HG03060 (cell line): ENCODE data around the gene MSRB3.

Experiments used
- ATAC-seq: cut with Tn5 transposase; IDR thresholded peaks from one replicate; pipeline ENCODE4 v1.9.1; 2021; ENCODE audit warnings: low read depth, moderate number of reproducible peaks; ENCODE audit not compliant: unreplicated experiment

MSRB3 gene

DNA sequence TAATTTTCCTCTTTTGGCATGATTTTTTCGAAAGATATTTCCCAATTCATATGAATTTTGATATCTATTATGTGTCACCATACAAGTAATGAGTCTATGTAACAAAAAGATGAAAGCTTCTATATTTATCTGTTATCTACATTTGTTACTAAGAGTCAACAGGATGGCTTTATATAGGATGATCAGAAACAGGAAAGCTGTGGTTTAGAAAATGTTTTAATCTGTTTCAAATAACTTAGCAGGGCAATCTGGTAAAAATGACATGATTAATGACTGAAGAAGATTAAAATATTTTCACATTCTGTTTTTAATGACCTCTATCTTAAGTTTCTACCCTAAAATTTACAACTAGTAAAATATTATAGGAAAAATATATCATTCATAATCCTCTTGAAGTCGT lies 105.8 kb downstream of the MSRB3 start:
- no peak for ATAC-seq

DNA sequence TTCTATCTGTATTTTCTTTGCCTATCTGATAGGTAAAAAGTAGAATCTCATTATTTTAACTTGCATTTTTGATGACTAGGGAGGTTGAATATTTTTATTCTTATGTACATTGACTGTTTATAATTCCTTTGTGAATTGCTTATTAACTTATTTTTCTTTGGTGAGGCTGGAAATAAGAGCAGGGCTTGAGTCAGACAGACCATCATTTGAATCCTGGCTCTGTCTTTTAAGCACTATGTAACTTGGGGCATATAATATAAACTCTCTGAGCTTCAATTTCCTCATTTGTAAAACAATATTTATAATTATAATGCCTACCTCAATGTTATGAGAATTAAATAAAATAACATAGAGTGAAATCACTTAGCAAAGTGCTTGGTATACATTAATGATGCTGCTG lies 108.9 kb downstream of the MSRB3 start:
- ATAC-seq, result no peak

DNA sequence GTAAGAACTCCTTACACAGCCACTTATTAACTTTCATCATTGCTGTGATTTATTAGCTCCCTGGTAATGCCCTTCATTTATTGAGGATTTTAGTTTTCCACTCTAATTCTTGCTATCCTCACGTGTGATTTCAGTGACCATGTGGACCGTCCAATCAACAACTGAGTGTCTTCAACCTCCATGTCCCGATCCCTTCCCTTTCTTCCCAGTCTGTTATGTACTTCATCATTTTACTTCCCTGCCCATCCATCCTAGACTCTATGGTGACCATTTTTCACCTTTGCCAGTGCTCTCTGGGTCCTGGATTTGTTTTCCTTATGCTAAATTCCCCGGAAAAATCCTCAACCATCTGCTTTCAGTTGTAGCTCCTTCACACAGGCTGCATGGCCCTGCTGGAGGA lies 111.0 kb downstream of the MSRB3 start:
- ATAC-seq, result no peak

DNA sequence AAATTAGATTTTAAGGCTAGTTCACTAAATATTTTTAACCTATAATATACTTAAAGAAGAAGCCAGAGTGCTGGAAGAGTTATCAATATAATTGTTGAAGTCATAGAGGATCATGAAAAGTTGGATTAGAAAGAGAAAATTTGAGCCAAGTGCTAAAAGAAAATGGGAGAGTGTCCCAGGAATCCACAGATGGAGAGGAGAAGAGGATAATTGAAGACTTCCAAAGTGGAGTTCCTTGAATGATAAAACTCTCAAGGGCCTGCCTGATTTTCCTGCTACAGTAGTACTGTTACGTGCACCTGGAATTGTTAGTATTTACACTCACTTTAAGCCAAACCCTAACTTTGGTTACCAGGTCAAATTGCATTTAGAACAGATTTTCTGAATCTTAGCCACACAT lies 113.2 kb downstream of the MSRB3 start:
- ATAC-seq, result no peak

DNA sequence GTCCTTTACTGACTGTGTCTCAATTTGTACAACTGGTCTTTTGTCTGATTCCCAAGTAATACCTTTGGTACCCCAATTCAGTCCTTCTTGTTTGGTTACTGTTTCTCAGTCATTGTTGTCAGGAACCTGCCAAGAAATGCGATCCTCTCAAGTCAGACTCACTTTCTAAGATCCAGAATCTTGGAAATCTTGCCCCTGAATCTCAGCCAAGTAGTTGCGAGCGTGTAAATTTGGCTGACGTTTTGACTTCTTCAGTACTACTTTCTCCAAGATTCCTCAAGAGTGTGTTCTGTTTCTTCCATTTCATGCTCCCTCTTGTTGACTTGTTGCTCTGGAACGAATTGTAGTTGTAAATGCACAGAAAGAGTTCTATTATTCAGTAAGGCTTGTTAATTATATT lies 114.0 kb downstream of the MSRB3 start:
- ATAC-seq, result no peak

DNA sequence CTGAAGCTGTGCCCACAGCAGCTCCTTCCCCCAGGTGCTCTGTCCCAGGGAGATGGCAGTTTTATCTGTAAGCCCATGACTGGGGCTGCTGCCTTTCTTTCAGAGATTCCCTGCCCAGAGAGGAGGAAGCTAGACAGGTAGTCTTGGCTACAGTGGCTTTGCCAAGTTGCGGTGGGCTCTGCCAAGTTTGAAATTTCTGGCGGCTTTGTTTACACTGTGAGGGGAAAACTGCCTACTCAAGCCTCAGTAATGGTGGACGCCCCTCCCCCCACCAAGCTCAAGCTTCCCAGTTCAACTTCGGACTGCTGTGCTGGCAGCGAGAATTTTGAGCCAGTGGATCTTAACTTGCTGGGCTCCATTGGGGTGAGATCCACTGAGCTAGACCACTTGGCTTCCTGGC lies 124.7 kb downstream of the MSRB3 start:
- no peak for ATAC-seq

DNA sequence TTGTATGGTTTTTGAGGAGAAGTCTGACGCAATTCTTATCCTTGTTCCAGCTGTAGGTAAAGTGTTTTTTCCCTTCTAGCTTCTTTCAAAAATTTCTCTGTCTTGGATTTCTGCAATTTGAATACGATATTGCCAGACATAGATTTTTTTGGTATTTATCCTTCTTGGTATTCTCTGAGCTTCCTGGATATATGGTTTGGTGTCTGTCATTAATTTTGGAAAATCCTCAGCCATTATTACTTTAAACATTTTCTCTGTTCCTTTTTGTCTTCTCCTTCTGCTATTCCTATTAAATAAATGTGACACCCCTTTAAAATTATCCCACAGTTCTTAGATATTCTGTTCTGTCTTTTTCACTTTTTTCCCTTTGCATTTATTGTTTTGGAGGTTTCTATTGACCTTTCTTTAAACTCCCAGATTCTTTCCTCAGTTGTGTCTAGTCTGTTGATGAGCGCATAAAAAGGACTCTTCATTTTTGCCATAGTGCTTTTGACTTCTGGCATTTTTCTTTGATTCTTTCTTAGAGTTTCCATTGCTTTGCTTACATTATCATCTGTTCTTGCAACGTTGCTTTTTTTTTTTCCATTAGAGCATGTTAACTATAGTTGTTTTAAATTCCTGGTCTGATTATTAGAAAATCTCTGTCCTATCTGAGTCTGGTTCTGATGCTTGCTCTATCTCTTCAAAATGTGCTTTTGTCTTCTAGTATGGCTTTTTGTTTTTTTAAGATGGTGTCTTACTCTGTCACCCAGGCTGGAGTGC lies 129.1 kb downstream of the MSRB3 start:
- ATAC-seq, result no peak

DNA sequence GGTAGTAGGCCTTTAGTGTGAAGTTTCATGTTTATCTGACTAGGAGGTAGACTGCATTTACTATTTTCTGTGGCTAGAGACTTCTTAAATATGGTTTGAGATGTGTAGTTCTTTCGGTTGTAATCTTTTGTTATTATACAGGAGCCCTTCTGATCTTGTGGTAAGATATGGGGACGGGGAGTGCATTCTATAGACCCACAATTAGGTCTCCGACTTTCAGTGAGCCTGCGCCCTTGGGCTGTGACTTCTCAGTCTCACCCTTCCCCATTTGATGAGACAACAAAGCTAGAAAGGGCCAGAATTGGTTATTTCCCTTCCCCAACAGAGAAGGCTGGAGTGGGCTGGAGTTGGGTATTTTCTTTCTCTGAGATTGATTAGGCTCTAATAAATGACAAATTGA lies 130.0 kb downstream of the MSRB3 start:
- no peak for ATAC-seq

DNA sequence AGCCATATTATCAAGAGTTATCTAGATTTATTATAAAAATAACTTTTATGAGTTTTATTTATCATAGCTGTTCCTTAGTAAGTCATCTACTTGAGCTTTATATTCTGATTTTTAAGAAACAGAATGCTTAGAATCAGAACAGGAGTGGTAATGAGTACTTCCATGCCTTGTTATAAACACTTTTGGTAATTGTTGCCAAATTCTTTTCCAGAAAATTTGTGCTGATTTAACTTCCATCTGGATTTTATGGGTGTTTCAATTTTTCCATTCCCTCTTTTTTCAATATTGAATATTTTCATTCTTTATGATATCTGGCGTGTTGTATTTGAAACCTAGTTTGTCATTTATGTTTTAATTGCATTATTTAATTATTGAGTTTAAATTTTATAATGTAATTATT lies 131.2 kb downstream of the MSRB3 start:
- no peak for ATAC-seq

DNA sequence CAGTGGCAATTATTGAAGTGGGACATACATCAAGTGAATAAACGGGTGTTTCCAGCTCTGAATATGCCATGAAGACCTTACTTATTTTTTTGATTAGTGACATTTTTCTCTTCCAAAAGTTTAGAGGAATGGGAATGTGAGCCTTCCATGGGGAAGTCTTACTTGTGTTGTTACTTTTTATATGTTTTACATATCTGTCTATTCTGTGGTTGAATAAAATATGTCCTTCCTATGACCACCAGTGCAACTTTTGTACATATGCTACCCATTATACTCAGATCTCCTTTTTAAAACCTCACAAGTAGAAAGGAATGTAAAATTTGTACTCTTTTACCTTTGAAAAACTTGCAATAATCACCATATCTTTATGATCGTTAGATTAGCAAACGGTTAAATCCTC lies 132.7 kb downstream of the MSRB3 start:
- no peak for ATAC-seq

DNA sequence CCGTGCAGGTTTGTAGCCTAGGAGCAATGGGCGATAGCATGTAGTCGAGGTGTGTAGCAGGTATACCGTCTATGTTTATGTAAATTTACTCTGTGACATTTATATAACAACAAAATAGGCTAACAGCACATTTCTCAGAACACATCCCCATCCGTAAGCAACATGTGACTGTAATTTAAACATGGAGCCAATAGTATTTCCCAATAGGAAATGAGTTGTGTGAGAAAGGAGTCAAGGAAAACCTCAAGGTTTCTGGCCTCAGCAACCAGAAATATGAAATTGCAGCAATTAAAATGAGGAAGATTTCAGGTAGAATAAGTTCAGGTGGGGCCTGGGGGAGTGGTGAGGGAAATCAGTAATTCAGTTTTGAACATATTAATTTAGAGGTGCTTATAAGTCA lies 136.0 kb downstream of the MSRB3 start:
- no peak for ATAC-seq

DNA sequence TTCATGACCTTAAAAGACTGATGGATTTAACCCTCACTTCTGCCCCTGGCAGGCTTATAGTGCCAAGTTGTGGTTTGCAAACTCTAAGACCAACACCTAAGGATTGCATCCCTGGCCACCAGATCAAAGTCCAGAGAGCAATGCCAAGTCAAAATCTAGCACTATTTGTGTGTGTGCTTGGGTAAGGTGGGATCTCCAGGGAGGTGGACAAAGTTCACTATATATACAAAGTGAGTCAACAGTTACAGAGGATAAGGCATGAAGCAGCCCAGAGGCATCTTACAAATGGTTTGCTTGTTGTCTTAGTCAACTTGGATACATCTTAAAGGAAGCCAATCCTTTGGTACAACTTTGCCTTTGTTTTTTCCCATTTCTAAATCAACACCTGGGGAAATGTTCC lies 137.3 kb downstream of the MSRB3 start:
- no peak for ATAC-seq

DNA sequence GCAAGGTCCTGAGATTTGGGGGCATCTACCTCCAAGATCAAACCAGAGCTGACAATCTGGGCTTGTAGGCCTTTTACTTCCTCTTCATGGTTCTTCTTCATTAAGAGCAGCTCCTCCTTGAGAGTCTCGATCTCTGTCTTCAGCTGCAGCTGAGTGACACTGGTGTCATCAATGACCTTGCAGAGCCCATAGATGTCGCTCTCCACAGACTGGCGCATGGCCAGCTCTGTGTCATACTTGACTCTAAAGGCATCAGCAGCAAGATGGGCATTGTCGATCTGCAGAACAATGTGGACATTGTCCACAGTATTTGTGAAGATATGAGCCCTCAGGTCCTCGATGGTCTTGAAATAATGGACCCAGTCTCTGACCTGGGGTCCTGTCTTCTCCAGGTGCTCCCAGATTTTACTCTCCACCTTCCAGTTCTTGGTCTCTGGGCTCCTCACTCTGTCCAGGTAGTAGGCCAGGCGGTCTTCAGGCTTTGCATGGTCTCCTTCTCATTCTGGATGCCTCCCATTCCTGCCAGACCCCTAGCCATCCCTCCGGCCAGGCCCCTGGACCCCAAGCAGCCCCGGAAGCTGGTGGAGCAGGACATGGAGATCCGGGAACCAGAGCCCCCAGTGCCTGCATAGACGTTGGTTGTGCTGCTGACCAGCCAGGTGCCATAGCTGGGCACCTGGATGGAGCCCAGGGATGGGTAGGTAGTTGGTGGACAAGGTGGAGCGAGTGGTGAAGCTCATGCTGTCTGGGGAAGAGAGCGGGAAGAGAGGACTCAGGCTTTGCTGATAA lies 141.0 kb downstream of the MSRB3 start:
- no peak for ATAC-seq

DNA sequence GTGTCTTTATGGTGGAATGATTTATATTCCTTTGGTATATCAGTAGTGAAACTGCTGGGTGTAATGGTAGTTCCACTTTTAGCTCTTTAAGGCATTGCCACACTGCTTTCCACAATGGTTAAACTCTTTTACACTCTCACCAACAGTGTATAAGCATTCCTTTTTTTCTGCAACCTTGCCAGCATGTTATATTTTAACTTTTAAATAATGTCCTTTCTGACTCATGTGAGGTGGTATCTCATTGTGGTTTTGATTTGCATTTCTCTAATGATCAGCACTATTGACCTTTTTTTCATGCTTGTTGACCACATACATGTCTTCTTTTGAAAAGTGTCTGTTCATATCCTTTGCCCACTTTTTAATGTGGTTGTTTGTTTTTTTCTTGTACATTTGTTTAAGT lies 142.5 kb downstream of the MSRB3 start:
- no peak for ATAC-seq

DNA sequence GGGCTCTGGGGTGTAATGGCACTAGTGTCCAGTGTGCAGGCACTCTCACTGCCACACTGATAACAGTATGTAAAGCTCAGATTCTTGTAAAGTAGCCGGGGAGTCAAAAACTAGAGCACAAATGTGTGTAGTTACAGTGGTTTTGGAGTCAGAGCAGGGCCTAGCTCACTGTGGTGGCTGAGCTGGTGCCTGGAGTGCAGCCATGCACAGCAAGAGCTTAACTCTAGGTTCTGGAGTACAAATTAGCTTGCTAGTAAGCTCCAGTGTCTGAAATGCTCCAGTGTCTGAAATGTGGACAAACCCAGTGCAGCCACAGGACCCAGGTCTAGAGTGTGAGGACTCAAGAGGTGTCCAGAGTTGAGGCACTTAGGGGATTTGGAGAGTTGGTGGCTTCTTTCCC lies 149.2 kb downstream of the MSRB3 start:
- ATAC-seq, result no peak

DNA sequence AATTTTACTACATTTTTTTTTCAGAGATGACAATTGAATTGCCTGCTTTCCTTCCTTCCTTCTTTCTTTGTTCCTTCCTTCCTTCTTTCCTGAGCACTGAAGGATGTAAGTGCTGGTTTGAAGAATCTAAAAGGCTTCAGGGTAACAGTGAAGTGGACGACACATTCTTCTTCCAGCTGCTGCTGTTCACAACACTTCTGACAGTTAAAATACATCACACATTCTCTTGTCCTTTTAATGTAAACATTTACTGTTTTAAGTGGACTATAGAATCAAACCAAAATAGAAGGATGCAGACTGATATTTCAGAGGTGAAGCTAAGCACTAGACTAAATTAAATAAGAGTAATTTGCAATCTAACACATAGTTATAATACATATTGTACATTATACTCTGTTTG lies 151.5 kb downstream of the MSRB3 start:
- no peak for ATAC-seq

DNA sequence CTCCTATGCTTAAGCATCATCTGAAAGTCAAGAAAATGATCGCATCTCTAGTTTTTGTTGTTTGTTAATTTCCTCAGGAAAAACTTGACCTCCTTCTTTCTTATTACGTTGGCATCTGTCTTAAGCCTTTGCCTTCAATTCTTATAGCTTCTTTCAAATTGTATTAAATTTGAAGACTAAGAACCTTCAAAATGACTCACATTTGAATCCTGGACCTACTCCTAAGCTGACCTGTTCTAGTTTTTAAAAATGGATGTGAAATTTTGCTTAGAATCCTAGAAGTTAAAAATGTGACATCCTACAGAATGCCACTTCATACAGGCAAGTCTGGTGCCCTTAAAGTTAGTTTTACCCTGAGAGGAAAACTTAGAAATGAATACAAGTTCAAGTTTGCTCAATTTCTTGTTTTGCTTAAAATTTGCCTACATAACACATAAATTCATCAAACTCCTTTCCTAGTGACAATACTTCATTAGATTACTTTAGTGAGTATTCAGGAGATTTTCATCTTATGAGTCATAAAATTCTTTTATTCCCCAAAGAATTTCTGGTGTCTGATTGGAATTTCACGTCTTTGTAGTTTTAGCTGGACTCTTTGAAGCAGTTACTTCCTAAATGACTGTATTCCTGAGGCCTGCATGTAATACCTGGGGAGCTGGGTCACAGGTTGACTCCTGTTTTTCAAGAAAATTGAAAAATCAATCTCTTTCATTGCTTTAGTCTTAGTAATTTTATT lies 152.3 kb downstream of the MSRB3 start:
- ATAC-seq, result no peak

DNA sequence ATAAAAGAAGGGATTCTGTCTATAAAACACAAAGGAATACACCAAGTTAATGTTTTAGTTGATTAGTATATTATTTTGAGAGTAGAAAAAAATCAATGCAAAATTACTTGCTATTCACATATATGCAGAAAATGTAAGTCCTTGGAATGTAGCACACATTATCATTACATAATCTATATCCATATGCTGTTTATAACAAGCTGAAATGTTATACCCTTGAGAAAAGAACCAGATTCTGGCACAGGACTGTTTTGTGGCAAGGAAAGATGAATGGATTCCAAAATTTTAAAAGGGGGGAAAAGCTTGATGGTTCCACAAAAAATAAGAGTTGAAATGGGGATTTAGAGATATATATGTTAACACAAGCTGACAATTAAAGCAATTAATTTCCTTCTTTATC lies 153.6 kb downstream of the MSRB3 start:
- ATAC-seq, result no peak

DNA sequence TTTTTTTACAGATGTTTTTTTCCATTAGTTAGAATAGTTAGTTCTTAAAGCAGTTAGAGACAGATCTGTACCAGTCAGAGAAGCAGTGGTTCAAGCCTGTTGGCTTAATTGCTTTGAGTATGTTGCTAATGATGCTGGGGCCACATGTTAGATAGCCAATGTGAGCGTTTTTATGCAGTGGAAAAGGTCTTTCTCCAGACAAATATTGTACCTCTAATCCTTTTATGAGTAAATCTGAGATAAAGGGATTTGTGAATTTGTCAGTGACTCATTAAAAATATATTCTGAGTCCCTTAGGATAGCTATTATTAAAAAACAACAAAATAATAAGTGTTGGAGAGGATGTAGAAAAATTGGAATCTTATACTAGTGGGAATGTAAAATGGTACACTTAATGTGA lies 154.2 kb downstream of the MSRB3 start:
- no peak for ATAC-seq

DNA sequence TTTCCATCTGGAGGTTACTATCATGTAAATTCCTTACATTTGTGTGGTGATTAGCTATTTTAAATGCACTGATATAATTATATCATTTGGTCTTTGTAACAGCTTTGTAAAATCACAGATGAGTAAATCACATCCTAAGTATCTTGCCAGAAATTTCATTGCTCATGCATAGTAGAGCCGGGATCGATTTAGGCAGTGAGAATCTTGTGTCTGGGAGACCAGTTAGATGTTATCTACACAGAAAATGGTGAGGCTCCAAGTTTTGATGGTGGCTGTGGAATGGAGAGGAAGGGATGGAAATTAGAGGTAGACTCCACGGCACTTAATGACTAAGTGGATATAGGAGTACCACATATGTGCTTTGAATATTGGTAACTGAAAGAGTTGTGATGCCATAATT lies 156.3 kb downstream of the MSRB3 start:
- no peak for ATAC-seq

DNA sequence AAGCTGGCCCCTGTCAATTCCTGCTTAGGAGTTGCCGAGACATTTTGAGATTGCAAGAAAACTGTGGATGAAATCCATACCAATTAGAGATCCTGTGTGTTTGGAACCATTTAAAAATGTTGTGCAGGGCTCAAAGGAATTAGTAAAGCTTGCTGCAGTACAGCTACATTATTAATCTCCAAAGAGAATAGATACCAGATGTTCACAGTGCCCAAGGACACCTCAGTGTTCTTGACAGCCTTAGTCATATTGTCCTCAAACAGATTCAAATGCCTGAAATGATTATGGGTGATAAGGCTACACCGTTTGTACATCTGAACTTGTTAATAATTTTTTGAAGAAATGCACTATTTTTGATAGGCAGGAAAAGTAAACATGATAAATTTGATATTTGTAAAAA lies 164.6 kb downstream of the MSRB3 start:
- ATAC-seq, result no peak

DNA sequence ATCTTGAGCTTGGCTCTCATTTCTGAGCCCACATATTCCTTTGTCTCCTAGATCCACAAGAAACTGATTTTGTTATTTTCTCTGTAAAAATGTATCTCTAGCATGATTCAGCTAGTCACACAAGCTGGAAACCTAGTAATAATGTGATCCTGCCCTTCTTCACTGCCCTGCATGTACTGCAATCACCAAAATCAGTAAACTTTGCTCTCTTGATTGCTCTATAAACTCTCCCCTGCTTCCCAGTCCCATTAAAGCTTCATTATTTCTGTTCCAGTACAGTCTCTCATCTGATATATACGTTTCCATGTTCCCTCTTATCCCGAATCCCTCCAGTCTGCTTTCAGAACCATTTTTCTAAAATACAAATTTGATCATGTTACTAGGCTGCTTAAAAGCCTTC lies 166.5 kb downstream of the MSRB3 start:
- no peak for ATAC-seq
